Spleen (tissue), 11 donors: ENCODE data around the gene JAZF1. TPM values are rescaled to one million over a fixed set of nuclear protein-coding genes. Genes with fewer than 3 reads are reported as not detected.

ENCODE experiments used
- DNase-seq: peaks from one replicate; pipeline ENCODE4 v3.0.0-alpha.2; 2020
- H3K27ac ChIP-seq, 8 donors: fragments of 200-600 bp; sonication (generic) in 7 of 8; 1 replicate in 4 of 8; 2 replicates in 4 of 8; pipeline versions ENCODE4 v1.5.0 to v1.8.0; 2016 to 2021; ENCODE audit warnings: inconsistent platforms in 4 of 8, mild to moderate bottlenecking in 4 of 8, moderate library complexity in 1 of 8
- H3K27me3 ChIP-seq, 7 donors: fragments of 200-600 bp; sonication (generic) in 6 of 7; replicated peaks in 1 of 7; 1 replicate in 4 of 7; 2 replicates in 3 of 7; pipeline versions ENCODE4 v1.5.0 to v1.8.0; 2016 to 2021; ENCODE audit warnings: inconsistent platforms in 3 of 7, mild to moderate bottlenecking in 1 of 7
- H3K36me3 ChIP-seq, 6 donors: fragments of 200-600 bp; sonication (generic) in 5 of 6; 1 replicate in 4 of 6; 2 replicates in 2 of 6; pipeline versions ENCODE4 v1.5.0 to v1.8.0; 2016 to 2021; ENCODE audit warnings: inconsistent platforms in 2 of 6
- H3K4me1 ChIP-seq, 6 donors: fragments of 200-600 bp; sonication (generic) in 5 of 6; 1 replicate in 3 of 6; 2 replicates in 3 of 6; pipeline versions ENCODE4 v1.5.0 to v1.8.0; 2016 to 2021; ENCODE audit warnings: inconsistent platforms in 3 of 6
- H3K4me3 ChIP-seq, 8 donors: fragments of 200-600 bp; sonication (generic) in 7 of 8; 1 replicate in 4 of 8; 2 replicates in 4 of 8; pipeline versions ENCODE4 v1.5.0 to v1.8.0; 2016 to 2021; ENCODE audit warnings: inconsistent platforms in 4 of 8, mild to moderate bottlenecking in 4 of 8, moderate library complexity in 2 of 8
- H3K9me3 ChIP-seq, 8 donors: fragments of 200-600 bp; sonication (generic) in 7 of 8; 1 replicate in 4 of 8; 2 replicates in 4 of 8; pipeline versions ENCODE4 v1.5.0 to v1.8.0; 2016 to 2021; ENCODE audit warnings: inconsistent platforms in 4 of 8
- POLR2A ChIP-seq, 3 donors: fragments of 450-650 bp; IDR thresholded peaks; one replicate each; pipeline ENCODE4 v1.5.1; 2017; ENCODE audit warnings: antibody characterized with exemption in 3 of 3, mild to moderate bottlenecking in 1 of 3
- POLR2AphosphoS5 ChIP-seq, 3 donors: sonication (generic); formaldehyde crosslinking; IDR thresholded peaks; one replicate each; pipeline ENCODE4 v1.5.1; 2017; ENCODE audit warnings: antibody characterized with exemption in 3 of 3
- WGBS, 5 donors: extraction: QIAGEN DNeasy Blood & Tissue Kit in 3 of 5; methylation state at CpG; one replicate each; pipeline versions ENCODE4 v1.1.5 to v1.1.7; 2013 to 2018; 5-methylcytosine and 5-hydroxymethylcytosine counted together
- intact Hi-C: fragments of 100-400 bp; cut with DNase I; formaldehyde crosslinking; loops from one replicate; pipeline ENCODE4 v1.15.0; 2023; ENCODE audit warnings: low total_unique reads
- polyA plus RNA-seq, 3 donors: library from polyadenylated mRNA; stranded (reverse); fragments of 200-250 nt; gene quantifications; one replicate each; pipeline ENCODE4 v1.2.1, GENCODE V29; 2013
- total RNA-seq, 7 donors: library from RNA; depleted of rRNA in 3 of 7; stranded (reverse); fragments of >200 nt in 3 of 7; fragmentation: NEBNext Ultra II Directional in 4 of 7; extraction: Animal tissue kit (Norgen Biotek cat#: 25700) in 4 of 7; gene quantifications; one replicate each; pipeline versions ENCODE4 v1.1.0 to v1.2.1, GENCODE V29; 2016 to 2021
- TF ChIP-seq, protein P1 (sequence below), 11 experiments: fragments of 200-600 bp in 7 of 11; fragments of 450-650 bp in 4 of 11; sonication (generic) in 4 of 11; IDR thresholded peaks in 8 of 11; conservative IDR thresholded peaks in 3 of 11; 1 replicate in 7 of 11; 2 replicates in 4 of 11; pipeline versions ENCODE4 v1.4.0 to v1.8.0; 2016 to 2021; ENCODE audit warnings: antibody characterized with exemption in 11 of 11, inconsistent platforms in 4 of 11, mild to moderate bottlenecking in 1 of 11
- donor health status: healthy with polysubstance abuse.
- donor health status: DM: no; HTN: no; CAD: no; lungs with moderate emphysema.
- donor health status: DM: no; HTN: no; CAD: no.
- donor health status: Bipolar disorder and iron deficiency.
- donor health status: healthy.
- donor health status: DM: no; HTN: no; CAD: no.
- donor health status: DM: yes; HTN: yes; CAD: no.

Gene JAZF1
- total and polyA plus RNA-seq, 10 donors = 13.5 to 33.8 (median 24.7) TPM

DNA sequence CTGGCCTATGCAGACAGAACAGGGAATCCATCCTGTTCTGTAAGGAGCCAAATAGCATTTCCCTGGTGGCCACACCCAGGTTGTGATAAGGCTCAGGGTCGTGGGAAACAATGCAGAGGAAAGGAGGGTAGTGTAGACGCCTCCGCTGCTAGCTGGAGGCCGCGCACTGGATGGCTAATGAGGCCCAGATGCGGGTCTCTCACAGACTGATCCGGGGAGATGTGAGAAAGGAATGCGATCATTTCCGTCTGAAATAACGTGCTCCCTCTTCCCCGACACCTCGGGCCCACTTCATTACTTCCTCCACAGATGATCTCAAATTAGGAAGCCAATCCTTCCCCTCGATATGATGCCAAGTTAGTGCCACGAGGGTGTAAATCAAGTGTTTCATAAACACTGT, 237.4 kb downstream of the JAZF1 start:
- H3K4me1 ChIP-seq = no peaks in the 10 kb centered on the region
- no peaks in the 10 kb centered on the region for H3K27me3 ChIP-seq
- peaks cover 0 to 15% (median 0%) of the 10 kb centered on the region in 6 donors for H3K36me3 ChIP-seq
- intact Hi-C loops = no loop called here
- no peak for DNase-seq
- 72 to 83% (median 74%) methylated on average over 14 of the region's 14 CpGs for whole genome bisulfite sequencing, 5 donors
- TF ChIP-seq, protein P1, sequence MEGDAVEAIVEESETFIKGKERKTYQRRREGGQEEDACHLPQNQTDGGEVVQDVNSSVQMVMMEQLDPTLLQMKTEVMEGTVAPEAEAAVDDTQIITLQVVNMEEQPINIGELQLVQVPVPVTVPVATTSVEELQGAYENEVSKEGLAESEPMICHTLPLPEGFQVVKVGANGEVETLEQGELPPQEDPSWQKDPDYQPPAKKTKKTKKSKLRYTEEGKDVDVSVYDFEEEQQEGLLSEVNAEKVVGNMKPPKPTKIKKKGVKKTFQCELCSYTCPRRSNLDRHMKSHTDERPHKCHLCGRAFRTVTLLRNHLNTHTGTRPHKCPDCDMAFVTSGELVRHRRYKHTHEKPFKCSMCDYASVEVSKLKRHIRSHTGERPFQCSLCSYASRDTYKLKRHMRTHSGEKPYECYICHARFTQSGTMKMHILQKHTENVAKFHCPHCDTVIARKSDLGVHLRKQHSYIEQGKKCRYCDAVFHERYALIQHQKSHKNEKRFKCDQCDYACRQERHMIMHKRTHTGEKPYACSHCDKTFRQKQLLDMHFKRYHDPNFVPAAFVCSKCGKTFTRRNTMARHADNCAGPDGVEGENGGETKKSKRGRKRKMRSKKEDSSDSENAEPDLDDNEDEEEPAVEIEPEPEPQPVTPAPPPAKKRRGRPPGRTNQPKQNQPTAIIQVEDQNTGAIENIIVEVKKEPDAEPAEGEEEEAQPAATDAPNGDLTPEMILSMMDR (IDR thresholded peaks at IDR 0.05 in 8 of 11, conservative IDR thresholded peaks at IDR 0.05 in 3 of 11) = no peak
- TF ChIP-seq POLR2AphosphoS5 (IDR thresholded peaks at IDR 0.05) (no peak), POLR2A (IDR thresholded peaks at IDR 0.05) (no peak)
- H3K4me3 ChIP-seq = no peak overlapping the region
- no peaks in the 10 kb centered on the region for H3K9me3 ChIP-seq
- H3K27ac ChIP-seq = no peak overlapping the region

GRCh38 chr7:27942711-27943110, 237.9 kb downstream of the JAZF1 start:
- intact Hi-C loops = no loop called here
- TF ChIP-seq POLR2AphosphoS5 (IDR thresholded peaks at IDR 0.05) (no peak), POLR2A (IDR thresholded peaks at IDR 0.05) (no peak)
- TF ChIP-seq, protein P1 (IDR thresholded peaks at IDR 0.05 in 8 of 11, conservative IDR thresholded peaks at IDR 0.05 in 3 of 11) = no peak
- no peak for DNase-seq

DNA sequence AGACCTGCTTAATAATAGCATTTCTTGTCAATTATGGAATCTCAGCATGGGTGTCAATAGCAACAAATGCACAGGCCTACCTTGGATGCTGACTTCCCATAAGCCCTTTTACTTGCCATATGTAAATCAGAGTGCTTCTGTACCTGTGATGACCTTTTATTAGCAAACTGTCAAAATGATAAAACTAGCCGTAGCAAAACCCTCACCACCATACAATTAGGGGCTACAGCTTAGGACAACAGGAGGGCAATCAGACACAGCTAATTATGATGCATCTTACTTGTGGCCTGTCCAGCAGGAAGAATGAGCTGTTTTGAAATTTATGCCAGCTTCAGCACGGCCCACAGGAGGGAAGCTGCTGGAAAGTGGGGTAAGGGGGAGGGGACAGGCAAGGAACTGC, 239.1 kb downstream of the JAZF1 start:
- H3K27ac ChIP-seq = no peak overlapping the region
- H3K27me3 ChIP-seq = no peaks in the 10 kb centered on the region
- intact Hi-C loops = no loop called here
- H3K9me3 ChIP-seq = no peaks in the 10 kb centered on the region
- DNase-seq = no peak
- TF ChIP-seq POLR2AphosphoS5 (IDR thresholded peaks at IDR 0.05) (no peak), POLR2A (IDR thresholded peaks at IDR 0.05) (no peak)
- TF ChIP-seq, protein P1 (IDR thresholded peaks at IDR 0.05 in 8 of 11, conservative IDR thresholded peaks at IDR 0.05 in 3 of 11) = no peak
- H3K4me1 ChIP-seq = no peaks in the 10 kb centered on the region
- 54 to 90% (median 73%) methylated on average over 2 of the region's 2 CpGs for WGBS, 5 donors
- peaks cover 0 to 15% (median 0%) of the 10 kb centered on the region in 6 donors for H3K36me3 ChIP-seq
- no peak overlapping the region for H3K4me3 ChIP-seq

More at GRCh38 chr7:27942711-27943110, 237.9 kb downstream of the JAZF1 start:
- no peak overlapping the region for H3K4me3 ChIP-seq
- no peaks in the 10 kb centered on the region for H3K27me3 ChIP-seq
- no peaks in the 10 kb centered on the region for H3K9me3 ChIP-seq
- H3K4me1 ChIP-seq = no peaks in the 10 kb centered on the region
- peaks cover 0 to 15% (median 0%) of the 10 kb centered on the region in 6 donors for H3K36me3 ChIP-seq
- no peak overlapping the region for H3K27ac ChIP-seq
- 94 to 99% (median 96%) methylated on average over 8 of the region's 8 CpGs for WGBS, 5 donors

DNA sequence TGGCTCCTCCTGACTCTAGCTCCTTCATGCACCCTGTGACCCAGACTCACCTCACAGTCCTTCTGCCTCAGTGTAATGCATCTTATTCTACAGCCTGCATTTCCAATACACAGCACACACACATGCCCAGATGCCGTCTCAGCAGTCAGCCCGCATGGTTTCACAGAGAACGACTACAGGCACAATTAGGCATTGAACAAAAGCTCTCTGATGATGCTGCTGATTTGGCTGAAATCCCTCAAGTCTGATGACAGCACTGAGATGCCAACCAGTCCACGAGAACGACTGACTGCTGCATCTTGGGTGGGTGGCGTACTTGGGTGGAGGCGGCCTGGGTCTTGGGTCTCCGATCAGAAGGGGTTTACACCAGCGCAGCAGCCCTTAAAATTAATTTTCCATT, 240.3 kb downstream of the JAZF1 start:
- Histone ChIP-seq H3K27ac (no peak overlapping the region), H3K4me3 (no peak overlapping the region), H3K4me1 (no peaks in the 10 kb centered on the region), H3K27me3 (no peaks in the 10 kb centered on the region), H3K36me3 (peaks cover 0 to 15% (median 0%) of the 10 kb centered on the region in 6 donors), H3K9me3 (no peaks in the 10 kb centered on the region)
- intact Hi-C loops = no loop called here
- 80 to 90% (median 87%) methylated on average over 9 of the region's 9 CpGs for WGBS, 5 donors
- TF ChIP-seq, protein P1 (IDR thresholded peaks at IDR 0.05 in 8 of 11, conservative IDR thresholded peaks at IDR 0.05 in 3 of 11) = no peak
- DNase-seq = no peak
